HG02870 (cell line): ENCODE measurements around the gene HCN1.
"Not testable (repeated sequence)": the region's sequence is repeated elsewhere in the genome, so short reads cannot be mapped to it uniquely, and the experiment has no call there.

Experiments used
- ATAC-seq: cut with Tn5 transposase; IDR thresholded peaks from one replicate; pipeline ENCODE4 v1.9.1; 2021; ENCODE audit warnings: mild to moderate bottlenecking, moderate library complexity; ENCODE audit not compliant: unreplicated experiment

HCN1 gene

DNA sequence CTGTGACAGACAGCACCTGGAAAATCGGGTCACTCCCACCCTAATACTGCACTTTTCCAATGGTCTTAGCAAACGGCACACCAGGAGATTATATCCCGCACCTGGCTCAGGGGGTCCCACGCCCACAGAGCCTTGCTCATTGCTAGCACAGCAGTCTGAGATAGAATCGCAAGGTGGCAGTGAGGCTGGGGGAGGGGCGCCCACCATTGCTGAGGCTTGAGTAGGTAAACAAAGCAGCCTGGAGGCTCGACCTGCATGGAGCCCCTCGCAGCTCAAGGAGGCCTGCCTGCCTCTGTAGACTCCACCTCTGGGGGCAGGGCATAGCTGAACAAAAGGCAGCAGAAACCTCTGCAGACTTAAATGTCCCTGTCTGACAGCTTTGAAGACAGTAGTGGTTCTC is 383.6 kb downstream of the HCN1 start:
- not testable (repeated sequence) for ATAC-seq

DNA sequence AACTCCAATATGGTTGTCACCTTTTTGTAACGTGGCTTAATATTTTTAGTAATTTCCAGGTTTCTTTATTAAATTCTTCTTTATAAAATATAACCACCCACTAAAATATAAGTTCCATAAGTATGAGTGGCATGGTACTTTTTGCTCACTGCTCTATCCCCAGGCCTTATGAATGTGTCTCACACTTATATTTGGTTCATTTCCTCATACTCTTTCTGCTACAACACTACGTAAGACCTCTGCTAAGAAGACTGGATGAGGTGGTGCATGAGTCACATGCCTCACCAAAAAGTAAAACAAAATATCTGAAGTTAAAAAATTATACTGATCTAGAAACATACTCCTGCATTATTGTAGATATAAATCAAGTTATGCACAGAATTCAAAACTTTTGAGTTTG is 400.9 kb downstream of the HCN1 start:
- no peak for ATAC-seq

- no peak for ATAC-seq
Measured at GRCh38 chr5:45288746-45289145, 407.4 kb downstream of the HCN1 start.

DNA sequence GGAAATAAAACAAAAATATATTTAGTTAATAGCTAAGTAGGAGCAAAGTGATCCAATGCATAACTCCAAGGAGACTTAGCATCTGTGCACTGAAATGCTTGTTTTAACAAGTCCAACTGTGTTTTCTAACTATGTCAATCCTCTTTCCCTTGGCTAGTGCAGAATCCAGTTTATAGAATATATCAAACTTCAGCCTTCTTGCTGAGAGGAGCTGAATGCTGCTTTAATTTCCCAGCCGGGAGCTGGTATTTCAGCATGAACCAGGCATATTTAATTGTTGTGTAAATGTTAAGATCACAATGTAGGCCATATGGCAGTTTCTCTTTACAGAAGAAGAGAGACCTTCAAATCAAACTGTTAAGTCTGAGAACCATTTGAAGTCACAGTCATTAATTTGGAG is 411.7 kb downstream of the HCN1 start:
- ATAC-seq: no peak

DNA sequence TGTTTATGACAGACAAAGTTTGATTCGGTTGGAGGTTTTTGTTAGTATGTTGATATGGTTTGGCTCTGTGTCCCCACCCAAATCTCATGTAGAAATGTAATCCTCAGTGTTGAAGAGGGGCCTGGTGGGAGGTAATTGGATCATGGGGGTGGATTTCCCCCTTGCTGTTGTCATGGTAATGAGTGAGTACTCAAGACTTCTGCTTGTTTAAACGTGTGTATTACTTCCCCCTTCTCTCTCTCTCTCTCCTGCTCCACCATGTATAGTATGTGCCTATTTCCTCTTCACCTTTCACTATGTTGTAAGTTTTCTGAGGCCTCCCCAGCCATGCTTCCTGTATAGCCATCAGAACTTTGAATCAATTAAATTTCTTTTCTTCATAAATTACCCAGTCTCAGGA is 415.1 kb downstream of the HCN1 start:
- no peak for ATAC-seq

DNA sequence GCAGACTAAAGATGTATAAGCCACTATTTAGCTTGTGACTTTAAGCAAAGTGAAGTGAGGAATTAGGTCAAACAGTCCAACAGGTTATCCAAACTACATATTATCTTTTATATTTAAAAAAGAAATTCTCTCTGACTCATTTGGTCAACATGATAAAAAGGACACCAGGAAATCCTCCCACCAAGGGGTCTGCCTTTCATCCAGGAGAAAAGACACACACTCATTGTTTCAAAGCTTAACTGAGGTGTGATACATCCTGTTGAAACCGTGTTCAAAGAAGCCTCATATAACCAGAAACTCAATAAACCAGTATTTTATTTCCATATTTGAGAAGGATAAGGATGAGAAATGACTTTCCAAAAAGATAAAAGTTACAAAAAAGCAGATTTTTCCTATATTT is 417.1 kb downstream of the HCN1 start:
- ATAC-seq: no peak

GRCh38 chr5:45277860-45278259 is 418.3 kb downstream of the HCN1 start:
- no peak for ATAC-seq

DNA sequence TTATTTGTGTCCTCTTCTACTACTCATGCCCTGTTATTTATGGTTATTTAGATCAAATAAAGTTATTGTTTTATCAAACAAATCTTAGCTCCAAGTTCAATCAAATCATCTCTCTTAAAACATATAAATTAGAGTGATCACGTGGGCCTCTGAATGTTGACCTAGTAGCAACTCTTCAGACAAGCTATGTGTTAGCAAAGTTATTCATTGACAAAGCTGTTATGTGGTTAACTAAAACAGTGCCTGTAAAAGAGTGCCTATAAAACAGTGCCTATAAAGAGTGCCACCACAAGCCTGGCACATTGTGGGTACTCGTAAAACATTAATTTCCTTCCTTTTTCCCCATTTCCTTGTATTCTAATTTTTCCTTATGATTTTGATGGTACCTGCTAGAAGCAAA is 421.9 kb downstream of the HCN1 start:
- ATAC-seq: no peak

DNA sequence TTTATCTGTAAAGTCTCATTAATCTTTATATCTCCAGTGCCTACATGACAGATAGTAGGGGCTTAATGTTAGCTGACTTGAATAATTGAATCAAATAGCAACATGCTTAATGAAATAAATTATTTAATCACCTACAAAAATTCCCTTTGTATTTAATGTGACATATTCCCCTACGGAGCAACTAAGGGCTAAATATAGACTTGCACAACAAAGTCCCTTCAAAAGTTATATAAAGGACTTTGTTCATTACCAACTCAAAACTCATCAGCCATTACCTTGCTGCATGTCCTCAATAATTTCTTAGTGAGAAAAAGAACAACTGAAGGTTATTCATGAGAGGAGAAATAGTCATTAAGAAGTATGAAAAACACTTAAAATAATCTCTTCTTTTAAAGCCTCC is 424.6 kb downstream of the HCN1 start:
- no peak for ATAC-seq

GRCh38 chr5:45264447-45264846 is 431.7 kb downstream of the HCN1 start:
- ATAC-seq: no peak

DNA sequence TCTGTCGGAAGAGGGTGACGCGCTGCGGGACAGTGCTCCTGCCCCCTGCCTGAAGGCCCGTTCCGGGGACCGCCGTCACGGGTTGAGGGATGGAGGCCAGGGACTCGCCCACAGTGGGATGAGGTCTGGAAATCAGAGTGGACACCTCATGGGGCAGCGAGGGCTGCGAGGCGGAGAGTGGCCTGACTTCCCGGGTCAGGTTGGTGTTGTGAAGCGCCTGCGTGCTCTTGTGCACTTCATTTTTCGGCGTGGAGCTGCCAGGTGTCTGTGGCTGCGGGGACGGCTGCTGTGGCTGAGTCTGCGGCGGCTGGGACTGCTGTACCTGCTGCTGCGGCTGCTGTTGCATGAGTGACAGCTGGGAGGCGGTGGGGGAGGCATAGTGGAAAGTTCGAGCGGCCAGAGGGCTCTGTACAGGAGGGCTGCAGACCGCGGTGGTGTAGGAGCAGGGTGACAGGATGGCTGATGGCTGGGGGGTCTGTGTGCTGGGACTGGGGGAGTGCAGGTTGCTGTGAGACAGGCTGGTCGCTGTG is 434.1 kb downstream of the HCN1 start:
- ATAC-seq: no peak

- ATAC-seq: no peak
Measured at GRCh38 chr5:45261125-45261524, 435.1 kb downstream of the HCN1 start.

DNA sequence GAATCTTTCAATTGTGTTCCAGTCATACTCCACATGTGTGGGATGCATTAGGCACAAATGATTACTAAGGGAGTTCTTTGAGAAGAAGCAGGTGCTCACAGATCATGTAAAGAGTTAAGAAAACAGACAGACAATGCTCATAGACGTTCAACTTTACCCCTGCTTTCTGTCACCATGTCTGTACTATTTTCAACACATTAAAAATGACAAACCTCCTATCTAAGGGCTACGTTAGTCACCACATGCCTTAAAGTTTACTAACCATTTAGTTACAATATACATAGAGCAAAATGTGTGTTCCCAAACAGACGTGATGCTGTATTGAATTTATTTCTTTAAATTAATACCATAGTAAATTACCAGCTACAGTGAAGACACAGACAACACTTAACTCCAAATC is 435.9 kb downstream of the HCN1 start:
- ATAC-seq: no peak

- no peak for ATAC-seq
Measured at GRCh38 chr5:45252978-45253377, 443.2 kb downstream of the HCN1 start.

- ATAC-seq: no peak
Measured at GRCh38 chr5:45252541-45252940, 443.6 kb downstream of the HCN1 start.

GRCh38 chr5:45225571-45226031 is 470.6 kb downstream of the HCN1 start:
- no peak for ATAC-seq

- no peak for ATAC-seq
Measured at GRCh38 chr5:45205403-45205961, 490.7 kb downstream of the HCN1 start.
